GM12878 (cell line): ENCODE results near the gene KCNA5. TPM values are rescaled to one million over a fixed set of nuclear protein-coding genes. Genes with fewer than 3 reads are reported as not detected.
A peak's percentile ranks its signal among the peaks of the same experiment; 100 is the strongest.

ENCODE experiments used
- ATAC-seq: fragments of 200-7000 bp; cut with Tn5 transposase; 3 replicates; pipeline ENCODE4 v1.9.1; 2020; ENCODE audit warnings: mild to moderate bottlenecking, moderate library complexity
- BruUV-seq: library from RNA; stranded (reverse); fragments of 400-500 nt; replicated peaks from 2 replicates; lab custom pipeline; 2021; lab: Mats Ljungman, UMichigan
- CTCF ChIA-PET: fragments of 300-600 bp; sonication (Branson Sonifier 250); formaldehyde crosslinking; extraction: SDS; loops from one replicate; lab custom pipeline; 2021; ENCODE audit warnings: inconsistent platforms; lab: Yijun Ruan, JAX
- POLR2A ChIA-PET: fragments of 350-600 bp; formaldehyde crosslinking; extraction: SDS; loops from one replicate; lab custom pipeline; 2021; ENCODE audit warnings: inconsistent platforms; lab: Charles Lee
- RAD21 ChIA-PET: fragments of 300-600 bp; sonication (Branson Sonifier 250); formaldehyde crosslinking; loops from one replicate; lab custom pipeline; 2023; ENCODE audit warnings: antibody characterized with exemption; ENCODE audit not compliant: unreplicated experiment; lab: Charles Lee
- SMC1A ChIA-PET: fragments of 300-600 bp; sonication (Branson Sonifier 250); formaldehyde crosslinking; loops from one replicate; lab custom pipeline; 2023; ENCODE audit not compliant: unreplicated experiment, uncharacterized antibody; lab: Charles Lee
- DNase-seq: peaks from one replicate; pipeline ENCODE4 v3.0.0-alpha.2; 2011; ENCODE audit warnings: low read depth, low spot score
- FAIRE-seq: peaks from 3 replicates; lab custom pipeline; 2011; peaks lifted over from hg19 to GRCh38; lab: Jason Lieb, UNC
- H2AFZ ChIP-seq: 2 replicates; pipeline ENCODE4 v1.6.0; 2011; ENCODE audit warnings: low read depth, low read length, control low read depth; ENCODE audit not compliant: control insufficient read depth
- H3K27ac ChIP-seq: 2 replicates; pipeline ENCODE4 v1.5.1; 2011; ENCODE audit warnings: control low read depth; ENCODE audit not compliant: control insufficient read depth, insufficient read depth
- H3K27me3 ChIP-seq, 2 experiments: replicated peaks in 1 of 2; 2 replicates each; pipeline versions ENCODE4 v1.6.0 to v1.6.1; 2011; ENCODE audit warnings: low read length in 1 of 2; ENCODE audit not compliant: control insufficient read depth in 2 of 2, insufficient read depth in 2 of 2
- H3K36me3 ChIP-seq, 2 experiments: 2 replicates each; pipeline ENCODE4 v1.5.1; 2011; ENCODE audit warnings: low read length in 1 of 2; ENCODE audit not compliant: control insufficient read depth in 2 of 2, insufficient read depth in 2 of 2
- H3K4me1 ChIP-seq: 2 replicates; pipeline ENCODE4 v1.6.1; 2011; ENCODE audit warnings: mild to moderate bottlenecking, low read length, moderate library complexity, mixed read lengths; ENCODE audit not compliant: control insufficient read depth, insufficient read depth
- H3K4me2 ChIP-seq: 2 replicates; pipeline ENCODE4 v1.6.0; 2011; ENCODE audit warnings: control low read depth; ENCODE audit not compliant: control insufficient read depth, insufficient read depth
- H3K4me3 ChIP-seq: fragments of 200-600 bp; sonication (generic); 2 replicates; pipeline ENCODE4 v1.5.1; 2016
- H3K79me2 ChIP-seq: 2 replicates; pipeline ENCODE4 v1.6.0; 2011; ENCODE audit warnings: low read length; ENCODE audit not compliant: control insufficient read depth, insufficient read depth
- H3K9ac ChIP-seq: 2 replicates; pipeline ENCODE4 v1.8.0; 2011; ENCODE audit warnings: low read length, control low read depth, mixed read lengths; ENCODE audit not compliant: control insufficient read depth, insufficient read depth
- H3K9me3 ChIP-seq: replicated peaks from 3 replicates; pipeline ENCODE4 v1.5.1; 2011; ENCODE audit warnings: mild to moderate bottlenecking, low read length; ENCODE audit not compliant: control insufficient read depth, insufficient read depth
- H4K20me1 ChIP-seq: 2 replicates; pipeline ENCODE4 v1.6.0; 2011; ENCODE audit not compliant: control insufficient read depth, insufficient read depth
- HSF1 ChIP-seq: fragments of 150-350 bp; IDR thresholded peaks from 2 replicates; pipeline ENCODE4 v1.6.1; 2014; ENCODE audit warnings: mild to moderate bottlenecking, low read depth, low read length
- JUNB ChIP-seq: IDR thresholded peaks from 2 replicates; pipeline ENCODE4 v1.6.1; 2016; ENCODE audit warnings: antibody characterized with exemption, mild to moderate bottlenecking
- MYC ChIP-seq: IDR thresholded peaks from 2 replicates; pipeline ENCODE4 v1.6.1; 2011; ENCODE audit warnings: mild to moderate bottlenecking, low read length, moderate library complexity, inconsistent platforms; ENCODE audit not compliant: insufficient read depth, insufficient replicate concordance, insufficient read length, severe bottlenecking
- PRDM15 ChIP-seq: fragments of 450-650 bp; formaldehyde crosslinking; IDR thresholded peaks from 2 replicates; pipeline ENCODE4 v1.4.0; 2020; ENCODE audit warnings: mild to moderate bottlenecking, moderate library complexity
- SP1 ChIP-seq: IDR thresholded peaks from one replicate; pipeline ENCODE4 v1.6.1; 2011; ENCODE audit warnings: low read depth, low read length
- WGBS: methylation state at CpG from one replicate; pipeline ENCODE4 v1.1.6; 2016; ENCODE audit warnings: low lambda C conversion rate; ENCODE audit not compliant: insufficient replicate concordance, insufficient coverage; ENCODE audit errors: missing lambda C conversion rate; 5-methylcytosine and 5-hydroxymethylcytosine counted together
- in situ Hi-C: fragments of 300-500 bp; cut with MboI; formaldehyde crosslinking; loops from 9 replicates; pipeline ENCODE4 v1.14.3; 2018; ENCODE audit warnings: mixed read lengths
- intact Hi-C: fragments of 100-400 bp; cut with micrococcal nuclease; formaldehyde crosslinking; loops from one replicate; pipeline ENCODE4 v1.14.2; 2022; ENCODE audit not compliant: unreplicated experiment
- polyA plus RNA-seq, 11 experiments: library from polyadenylated mRNA; depleted of rRNA in 4 of 11; unstranded in 6 of 11; stranded (reverse) in 5 of 11; fragments of >200 nt; fragmentation: Nextera tagmentation in 4 of 11; fragmentation: Illumina TruSeq in 1 of 11; extraction: Ambion mirVana in 4 of 11; extraction: Trizol in 1 of 11; gene quantifications; 1 replicate in 1 of 11; 2 replicates in 10 of 11; pipeline versions ENCODE4 v1.2.1 to v1.2.3, GENCODE V29; 2011 to 2016; ENCODE audit warnings: inconsistent platforms in 2 of 11, missing spikeins in 2 of 11, low read depth in 1 of 11
- total RNA-seq, 4 experiments: library from RNA; depleted of rRNA in 3 of 4; stranded (reverse); fragments of >200 nt in 3 of 4; fragmentation: Illumina TruSeq in 1 of 4; extraction: Trizol in 1 of 4; gene quantifications; 2 replicates each; pipeline versions ENCODE4 v1.2.1 to v1.2.3, GENCODE V29; 2013 to 2021

KCNA5 gene
- total and polyA plus RNA-seq, 10 of the 15 experiments (the other 5 are each of a cell fraction or from before 2014, with no cell fraction given) = 0.11 to 0.56 (median 0.19) TPM; not detected in 4

GRCh38 chr12:5016526-5016925 lies 27.2 kb upstream of the KCNA5 start:
- ATAC-seq (no peak), FAIRE-seq (no peak), DNase-seq (no peak)
- H3K4me2 ChIP-seq = peak overlapping the region; percentile 34; the same call in 1 of the 2 replicates
- no peaks in the 10 kb centered on the region; a peak in 2 of 4 replicates for H3K27me3 ChIP-seq
- POLR2A ChIA-PET = no interaction called here
- WGBS = 36% methylated on average over 5 of the region's 5 CpGs
- H3K9ac ChIP-seq = no peak overlapping the region
- H3K36me3 ChIP-seq = no peaks in the 10 kb centered on the region
- no peak overlapping the region for H3K27ac ChIP-seq
- no TSS peak for BruUV-seq
- in situ Hi-C loops (no loop called here), intact Hi-C loops (no loop called here)
- SMC1A ChIA-PET = no interaction called here
- no peaks in the 10 kb centered on the region for H3K9me3 ChIP-seq
- no peaks in the 10 kb centered on the region for H4K20me1 ChIP-seq
- H2AFZ ChIP-seq = no peak overlapping the region; the same call in 1 of the 2 replicates
- CTCF ChIA-PET = interaction anchor here (1.1 kb wide), 1 partner anchor 161 kb away, joined by 3 read pairs; no protein-coding TSS in a partner anchor
- H3K4me1 ChIP-seq = peaks cover 4% of the 10 kb centered on the region; the same call in 1 of the 2 replicates
- TF ChIP-seq PRDM15 (CRISPR knock-in tag) (no peak), SP1 (no peak), MYC (no peak), JUNB (no peak), HSF1 (no peak)
- no peaks in the 10 kb centered on the region for H3K79me2 ChIP-seq
- RAD21 ChIA-PET = interaction anchor here (1.1 kb wide), 1 partner anchor 68 kb away, joined by 4 read pairs; no protein-coding TSS in a partner anchor
- no peak overlapping the region for H3K4me3 ChIP-seq
